PC-3 (cell line): Measurements from ENCODE around the gene CBLN1. TPM values are rescaled to one million over a fixed set of nuclear protein-coding genes. Genes with fewer than 3 reads are reported as not detected.

Source experiments
- ATAC-seq: fragments of 200-7000 bp; cut with Tn5 transposase; 2 replicates; pipeline ENCODE4 v1.9.1; 2020; ENCODE audit warnings: mild to moderate bottlenecking, moderate library complexity
- BruUV-seq: library from RNA; stranded (reverse); fragments of 400-500 nt; replicated peaks from 2 replicates; lab custom pipeline; 2021; lab: Mats Ljungman, UMichigan
- CTCF ChIA-PET: fragments of 300-600 bp; sonication (Branson Sonifier 250); formaldehyde crosslinking; loops from one replicate; lab custom pipeline; 2022; ENCODE audit warnings: antibody characterized with exemption; lab: Charles Lee
- POLR2A ChIA-PET: fragments of 300-600 bp; sonication (Branson Sonifier 250); formaldehyde crosslinking; loops from one replicate; lab custom pipeline; 2022; ENCODE audit warnings: antibody characterized with exemption; ENCODE audit not compliant: unreplicated experiment; lab: Charles Lee
- DNase-seq: peaks from one replicate; pipeline ENCODE4 v3.0.0-alpha.2; 2015
- H2AFZ ChIP-seq: fragments of 300-600 bp; sonication (generic); 2 replicates; pipeline ENCODE4 v1.6.0; 2016; ENCODE audit warnings: antibody characterized with exemption, low read length
- H3F3A ChIP-seq: fragments of 300-600 bp; sonication (generic); one replicate; pipeline ENCODE4 v1.6.0; 2017; ENCODE audit warnings: antibody characterized with exemption, low read length, control low read depth, mild to moderate bottlenecking; ENCODE audit not compliant: unreplicated experiment
- H3K27ac ChIP-seq: fragments of 300-600 bp; sonication (generic); 2 replicates; pipeline ENCODE4 v1.5.1; 2016; ENCODE audit warnings: mild to moderate bottlenecking, low read length
- H3K27me3 ChIP-seq: fragments of 300-600 bp; sonication (generic); 2 replicates; pipeline ENCODE4 v1.6.1; 2016; ENCODE audit warnings: low read length, mixed read lengths
- H3K36me3 ChIP-seq: fragments of 300-600 bp; sonication (generic); 2 replicates; pipeline ENCODE4 v1.6.1; 2016; ENCODE audit warnings: low read depth, mixed run types, low read length, mixed read lengths
- H3K4me1 ChIP-seq: fragments of 300-600 bp; sonication (generic); 2 replicates; pipeline ENCODE4 v1.5.1; 2016; ENCODE audit warnings: low read length; ENCODE audit not compliant: insufficient read depth
- H3K4me2 ChIP-seq: fragments of 300-600 bp; sonication (generic); 2 replicates; pipeline ENCODE4 v1.6.0; 2016; ENCODE audit warnings: low read length
- H3K4me3 ChIP-seq: fragments of 300-600 bp; sonication (generic); 2 replicates; pipeline ENCODE4 v1.5.1; 2016; ENCODE audit warnings: mild to moderate bottlenecking, low read length, mixed read lengths
- H3K79me2 ChIP-seq: fragments of 300-600 bp; sonication (generic); 2 replicates; pipeline ENCODE4 v1.6.1; 2017; ENCODE audit warnings: low read length, mixed read lengths
- H3K9ac ChIP-seq: fragments of 300-600 bp; sonication (generic); 2 replicates; pipeline ENCODE4 v1.6.0; 2016; ENCODE audit warnings: mild to moderate bottlenecking, low read length
- H3K9me2 ChIP-seq: fragments of 300-600 bp; sonication (generic); replicated peaks from 2 replicates; pipeline ENCODE4 v1.6.1; 2016; ENCODE audit warnings: mixed run types, low read length, mixed read lengths
- H3K9me3 ChIP-seq: fragments of 300-600 bp; sonication (generic); 2 replicates; pipeline ENCODE4 v1.6.1; 2016; ENCODE audit warnings: low read length, mixed read lengths
- H4K20me1 ChIP-seq: fragments of 300-600 bp; sonication (generic); 2 replicates; pipeline ENCODE4 v1.6.1; 2016; ENCODE audit warnings: low read length, mixed read lengths
- EZH2 ChIP-seq: fragments of 300-600 bp; sonication (generic); IDR thresholded peaks from one replicate; pipeline ENCODE4 v1.6.1; 2017; ENCODE audit warnings: antibody characterized with exemption, mild to moderate bottlenecking, low read length; ENCODE audit not compliant: unreplicated experiment
- EZH2phosphoT487 ChIP-seq: fragments of 300-600 bp; sonication (generic); IDR thresholded peaks from 2 replicates; pipeline ENCODE4 v1.6.1; 2018; ENCODE audit warnings: mild to moderate bottlenecking, antibody characterized with exemption, low read length, borderline replicate concordance
- intact Hi-C: fragments of 100-400 bp; cut with micrococcal nuclease; formaldehyde crosslinking; loops from 2 replicates; pipeline ENCODE4 v1.9.0; 2023
- total RNA-seq: library from RNA; depleted of rRNA; stranded (reverse); fragments of >200 nt; gene quantifications from 2 replicates; pipeline ENCODE4 v1.2.3, GENCODE V29; 2014
- TF ChIP-seq, protein P1 (sequence below): fragments of 300-600 bp; sonication (generic); conservative IDR thresholded peaks from 2 replicates; pipeline ENCODE4 v1.5.1; 2017; ENCODE audit warnings: antibody characterized with exemption, low read depth, mild to moderate bottlenecking, low read length

The CBLN1 gene
- total RNA-seq, 1 experiment from 2014 or later = 0.04 TPM

DNA sequence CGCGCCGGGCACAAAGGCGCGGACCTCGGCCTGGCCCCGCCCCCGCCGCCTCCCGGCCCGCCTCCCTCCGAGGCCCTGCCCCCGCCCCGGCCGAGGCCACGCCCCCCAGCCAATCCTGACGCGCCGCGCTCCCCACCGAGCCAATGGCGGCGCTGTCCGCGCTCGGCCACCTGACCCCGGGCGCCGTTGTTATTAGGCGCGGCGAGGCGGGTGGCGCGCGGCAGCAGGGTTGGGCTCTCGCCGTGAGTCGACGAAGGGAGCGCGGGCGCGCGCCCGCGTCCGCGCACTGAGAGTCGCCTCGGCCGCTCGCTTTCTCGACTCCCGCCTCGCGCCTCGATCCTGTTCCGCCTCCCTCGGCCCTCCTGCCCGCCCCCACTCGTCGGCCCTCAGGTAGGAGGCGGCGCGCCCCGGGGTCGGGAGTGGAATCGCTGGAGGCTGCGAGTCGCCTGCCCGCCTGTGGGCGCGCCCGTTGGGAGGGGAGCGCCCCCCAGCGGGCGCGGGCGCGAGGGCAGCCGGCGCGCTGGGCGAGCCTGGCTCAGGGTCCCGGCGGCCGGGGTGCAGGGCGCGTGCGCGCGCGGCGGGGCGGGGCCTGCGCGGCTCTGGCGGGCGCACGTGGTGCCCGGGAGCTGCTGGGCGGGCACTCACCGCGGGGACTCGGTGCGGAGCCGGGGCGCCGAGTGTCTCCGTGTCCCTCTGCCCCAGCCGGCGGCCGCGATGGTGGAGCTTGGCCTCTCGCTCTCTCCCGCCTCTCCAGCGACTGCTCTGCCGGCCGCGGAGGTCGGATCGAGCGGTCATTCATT, 405 bp upstream of the CBLN1 start:
- no TSS peak for BruUV-seq
- Histone ChIP-seq H4K20me1 (no peaks in the 10 kb centered on the region), H3K4me3 (no peak overlapping the region), H3K4me2 (no peak overlapping the region), H3K9ac (no peak overlapping the region), H3K79me2 (no peaks in the 10 kb centered on the region), H3F3A (no peaks in the 10 kb centered on the region), H3K27me3 (peaks cover 44% of the 10 kb centered on the region), H3K27ac (no peak overlapping the region), H3K4me1 (no peaks in the 10 kb centered on the region), H3K9me3 (no peaks in the 10 kb centered on the region), H3K9me2 (no peaks in the 10 kb centered on the region), H2AFZ (0 out of 2 replicates have a peak overlapping the region, but pooled peaks have one; percentile 34), H3K36me3 (no peaks in the 10 kb centered on the region)
- CTCF ChIA-PET = no interaction called here
- ATAC-seq = peak; percentile 55
- POLR2A ChIA-PET = no interaction called here
- TF ChIP-seq EZH2phosphoT487 (no peak), EZH2 (no peak)
- TF ChIP-seq, protein P1, sequence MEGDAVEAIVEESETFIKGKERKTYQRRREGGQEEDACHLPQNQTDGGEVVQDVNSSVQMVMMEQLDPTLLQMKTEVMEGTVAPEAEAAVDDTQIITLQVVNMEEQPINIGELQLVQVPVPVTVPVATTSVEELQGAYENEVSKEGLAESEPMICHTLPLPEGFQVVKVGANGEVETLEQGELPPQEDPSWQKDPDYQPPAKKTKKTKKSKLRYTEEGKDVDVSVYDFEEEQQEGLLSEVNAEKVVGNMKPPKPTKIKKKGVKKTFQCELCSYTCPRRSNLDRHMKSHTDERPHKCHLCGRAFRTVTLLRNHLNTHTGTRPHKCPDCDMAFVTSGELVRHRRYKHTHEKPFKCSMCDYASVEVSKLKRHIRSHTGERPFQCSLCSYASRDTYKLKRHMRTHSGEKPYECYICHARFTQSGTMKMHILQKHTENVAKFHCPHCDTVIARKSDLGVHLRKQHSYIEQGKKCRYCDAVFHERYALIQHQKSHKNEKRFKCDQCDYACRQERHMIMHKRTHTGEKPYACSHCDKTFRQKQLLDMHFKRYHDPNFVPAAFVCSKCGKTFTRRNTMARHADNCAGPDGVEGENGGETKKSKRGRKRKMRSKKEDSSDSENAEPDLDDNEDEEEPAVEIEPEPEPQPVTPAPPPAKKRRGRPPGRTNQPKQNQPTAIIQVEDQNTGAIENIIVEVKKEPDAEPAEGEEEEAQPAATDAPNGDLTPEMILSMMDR = no peak
- peak; percentile 46 for DNase-seq
- intact Hi-C loops = no loop called here

- DNase-seq = no peak
- no peak for ATAC-seq
- no peaks in the 10 kb centered on the region for H3K79me2 ChIP-seq
- H4K20me1 ChIP-seq = no peaks in the 10 kb centered on the region
- no peak overlapping the region for H3K4me2 ChIP-seq
- H3K27me3 ChIP-seq = peaks cover 53% of the 10 kb centered on the region
- H3K9me3 ChIP-seq = no peaks in the 10 kb centered on the region
- intact Hi-C loops = no loop called here
- no peaks in the 10 kb centered on the region for H3F3A ChIP-seq
- no peaks in the 10 kb centered on the region for H3K4me1 ChIP-seq
- BruUV-seq = no TSS peak
- CTCF ChIA-PET = no interaction called here
- no peaks in the 10 kb centered on the region for H3K9me2 ChIP-seq
- H3K4me3 ChIP-seq = no peak overlapping the region
- no peaks in the 10 kb centered on the region for H3K36me3 ChIP-seq
- no peak overlapping the region for H2AFZ ChIP-seq
- TF ChIP-seq, protein P1 = no peak
- TF ChIP-seq EZH2phosphoT487 (no peak), EZH2 (no peak)
- POLR2A ChIA-PET = no interaction called here
- no peak overlapping the region for H3K9ac ChIP-seq
- no peak overlapping the region for H3K27ac ChIP-seq
These were observed 732 bp downstream of the CBLN1 start for GRCh38 chr16:49280841-49281371.
